Prostate gland (tissue), 2 donors: ENCODE results near the gene CALML3. TPM values are rescaled to one million over a fixed set of nuclear protein-coding genes. Genes with fewer than 3 reads are reported as not detected.

Experiments used
- DNase-seq: peaks from one replicate; pipeline ENCODE4 v3.0.0-alpha.2; 2019; ENCODE audit warnings: low spot score
- H3K27ac ChIP-seq, 2 donors: fragments of 200-600 bp; sonication (generic); 2 replicates each; pipeline ENCODE4 v1.5.1; 2017 to 2019
- H3K27me3 ChIP-seq: fragments of 200-600 bp; sonication (generic); replicated peaks from 2 replicates; pipeline ENCODE4 v1.5.1; 2019; ENCODE audit not compliant: insufficient read depth
- H3K36me3 ChIP-seq, 2 donors: fragments of 200-600 bp; sonication (generic); 1 replicate in 1 of 2; 2 replicates in 1 of 2; pipeline versions ENCODE4 v1.5.1 to v1.8.1; 2017 to 2019
- H3K4me1 ChIP-seq: fragments of 200-600 bp; sonication (generic); replicated peaks from 2 replicates; pipeline ENCODE4 v1.5.1; 2019
- H3K4me3 ChIP-seq, 2 donors: fragments of 200-600 bp; sonication (generic); 2 replicates each; pipeline ENCODE4 v1.5.1; 2017 to 2019
- H3K9me3 ChIP-seq: fragments of 200-600 bp; sonication (generic); 2 replicates; pipeline ENCODE4 v1.5.1; 2017
- CTCF ChIP-seq, 4 experiments: fragments of 200-600 bp in 2 of 4; fragments of 450-650 bp in 2 of 4; sonication (generic) in 2 of 4; IDR thresholded peaks; 1 replicate in 3 of 4; 2 replicates in 1 of 4; pipeline ENCODE4 v1.5.1; 2016 to 2019; ENCODE audit warnings: antibody characterized with exemption in 4 of 4, mild to moderate bottlenecking in 2 of 4, moderate library complexity in 2 of 4
- POLR2A ChIP-seq: fragments of 450-650 bp; IDR thresholded peaks from one replicate; pipeline ENCODE4 v1.6.1; 2016; ENCODE audit warnings: antibody characterized with exemption, mild to moderate bottlenecking
- POLR2AphosphoS5 ChIP-seq: sonication (generic); formaldehyde crosslinking; IDR thresholded peaks from one replicate; pipeline ENCODE4 v1.6.1; 2017; ENCODE audit warnings: antibody characterized with exemption
- WGBS: methylation state at CpG from one replicate; pipeline ENCODE4 v1.1.5; 2018; 5-methylcytosine and 5-hydroxymethylcytosine counted together
- intact Hi-C: fragments of 100-400 bp; cut with DNase I; formaldehyde crosslinking; loops from one replicate; pipeline ENCODE4 v1.14.2; 2022
- total RNA-seq, 2 donors: library from RNA; depleted of rRNA; stranded (reverse); fragments of >200 nt; gene quantifications; one replicate each; pipeline ENCODE4 v1.1.0, GENCODE V29; 2016

Gene CALML3
- total RNA-seq, 2 donors from 2014 or later = 1.6 to 8.0 TPM

GRCh38 chr10:5482016-5482415 lies 42.7 kb upstream of the CALML3 start:
- H3K36me3 ChIP-seq = no peaks in the 10 kb centered on the region
- intact Hi-C loops = no loop called here
- H3K4me1 ChIP-seq = no peaks in the 10 kb centered on the region
- no peak overlapping the region for H3K4me3 ChIP-seq
- H3K27me3 ChIP-seq = no peaks in the 10 kb centered on the region
- 95% methylated on average over 9 of the region's 9 CpGs for WGBS
- TF ChIP-seq CTCF (IDR thresholded peaks at IDR 0.05) = no peak
- no peak for TF ChIP-seq POLR2A
- TF ChIP-seq POLR2AphosphoS5 = no peak
- DNase-seq = no peak
- no peak overlapping the region for H3K27ac ChIP-seq
- no peaks in the 10 kb centered on the region for H3K9me3 ChIP-seq

GRCh38 chr10:5484205-5484604 lies 40.6 kb upstream of the CALML3 start:
- no peaks in the 10 kb centered on the region for H3K27me3 ChIP-seq
- no peak overlapping the region for H3K27ac ChIP-seq
- DNase-seq = no peak
- H3K4me3 ChIP-seq = no peak overlapping the region
- no peaks in the 10 kb centered on the region for H3K36me3 ChIP-seq
- WGBS = 72% methylated on average over 3 of the region's 3 CpGs
- no peaks in the 10 kb centered on the region for H3K4me1 ChIP-seq
- intact Hi-C loops = no loop called here
- TF ChIP-seq CTCF (IDR thresholded peaks at IDR 0.05) = no peak
- no peak for TF ChIP-seq POLR2A
- no peak for TF ChIP-seq POLR2AphosphoS5
- H3K9me3 ChIP-seq = no peaks in the 10 kb centered on the region

- DNase-seq = no peak
- WGBS = 88% methylated on average over 14 of the region's 14 CpGs
- no peaks in the 10 kb centered on the region for H3K9me3 ChIP-seq
- no peak overlapping the region for H3K27ac ChIP-seq
- intact Hi-C loops = no loop called here
- TF ChIP-seq POLR2AphosphoS5 (no peak), POLR2A (no peak), CTCF (IDR thresholded peaks at IDR 0.05) (no peak)
- H3K4me1 ChIP-seq = no peaks in the 10 kb centered on the region
- no peak overlapping the region for H3K4me3 ChIP-seq
- no peaks in the 10 kb centered on the region for H3K27me3 ChIP-seq
- H3K36me3 ChIP-seq = no peaks in the 10 kb centered on the region
Observed at GRCh38 chr10:5485290-5485689, 39.5 kb upstream of the CALML3 start.

GRCh38 chr10:5485948-5486852 lies 38.6 kb upstream of the CALML3 start:
- Histone ChIP-seq H3K4me3 (no peak overlapping the region), H3K27me3 (no peaks in the 10 kb centered on the region), H3K27ac (no peak overlapping the region), H3K4me1 (no peaks in the 10 kb centered on the region), H3K9me3 (no peaks in the 10 kb centered on the region), H3K36me3 (no peaks in the 10 kb centered on the region)
- no peak for DNase-seq
- 89% methylated on average over 13 of the region's 13 CpGs for WGBS
- intact Hi-C loops = no loop called here
- TF ChIP-seq CTCF (IDR thresholded peaks at IDR 0.05) (no peak), POLR2A (no peak), POLR2AphosphoS5 (no peak)

GRCh38 chr10:5486853-5487235 lies 37.9 kb upstream of the CALML3 start:
- no peaks in the 10 kb centered on the region for H3K36me3 ChIP-seq
- TF ChIP-seq POLR2A (no peak), CTCF (IDR thresholded peaks at IDR 0.05) (no peak), POLR2AphosphoS5 (no peak)
- DNase-seq = no peak
- no peaks in the 10 kb centered on the region for H3K27me3 ChIP-seq
- H3K4me1 ChIP-seq = no peaks in the 10 kb centered on the region
- no peak overlapping the region for H3K4me3 ChIP-seq
- H3K27ac ChIP-seq = no peak overlapping the region
- intact Hi-C loops = no loop called here
- H3K9me3 ChIP-seq = no peaks in the 10 kb centered on the region
- 77% methylated on average over 9 of the region's 9 CpGs for WGBS
